H1 (cell line): ENCODE data around the gene ECD. TPM values are rescaled to one million over a fixed set of nuclear protein-coding genes. Genes with fewer than 3 reads are reported as not detected.

ENCODE experiments used
- CTCF ChIA-PET: fragments of 300-600 bp; sonication (Branson Sonifier 250); formaldehyde crosslinking; loops from one replicate; lab custom pipeline; 2021; ENCODE audit not compliant: partially characterized antibody; lab: Charles Lee
- POLR2A ChIA-PET: fragments of 300-600 bp; sonication (Branson Sonifier 250); formaldehyde crosslinking; loops from one replicate; lab custom pipeline; 2021; ENCODE audit warnings: inconsistent platforms; ENCODE audit not compliant: partially characterized antibody; lab: Charles Lee
- DNase-seq, 2 experiments: peaks; one replicate each; pipeline versions ENCODE4 v3.0.0 to v3.0.0-alpha.2; 2010 to 2022; ENCODE audit warnings: low spot score in 2 of 2, low read depth in 1 of 2, mixed read lengths in 1 of 2
- FAIRE-seq: peaks from 2 replicates; lab custom pipeline; 2011; peaks lifted over from hg19 to GRCh38; lab: Jason Lieb, UNC
- H2AFZ ChIP-seq: 2 replicates; pipeline ENCODE4 v1.8.1; 2012; ENCODE audit warnings: low read length, inconsistent platforms
- H2AK5ac ChIP-seq: 2 replicates; pipeline ENCODE4 v1.6.1; 2013; ENCODE audit warnings: low read depth, low read length
- H2BK120ac ChIP-seq: replicated peaks from 2 replicates; pipeline ENCODE3; 2013; ENCODE audit warnings: low read depth, low read length, inconsistent platforms
- H2BK12ac ChIP-seq: 2 replicates; pipeline ENCODE4 v1.6.1; 2013; ENCODE audit warnings: low read depth, low read length
- H2BK15ac ChIP-seq: 2 replicates; pipeline ENCODE4 v1.6.1; 2013; ENCODE audit warnings: low read length
- H2BK20ac ChIP-seq: 2 replicates; pipeline ENCODE4 v1.6.1; 2013; ENCODE audit warnings: low read length
- H2BK5ac ChIP-seq: 2 replicates; pipeline ENCODE4 v1.6.1; 2013; ENCODE audit warnings: low read depth, low read length
- H3K14ac ChIP-seq: 2 replicates; pipeline ENCODE4 v1.6.1; 2013; ENCODE audit warnings: inconsistent platforms; ENCODE audit not compliant: insufficient read length
- H3K18ac ChIP-seq: 2 replicates; pipeline ENCODE4 v1.6.1; 2013; ENCODE audit warnings: low read length; ENCODE audit errors: extremely low read depth
- H3K23ac ChIP-seq: 2 replicates; pipeline ENCODE4 v1.6.1; 2013; ENCODE audit warnings: inconsistent platforms; ENCODE audit not compliant: insufficient read length
- H3K23me2 ChIP-seq: 2 replicates; pipeline ENCODE4 v1.6.1; 2013; ENCODE audit warnings: low read depth, low read length
- H3K27ac ChIP-seq: 2 replicates; pipeline ENCODE4 v1.6.1; 2011; ENCODE audit warnings: low read depth, low read length, inconsistent platforms
- H3K27me3 ChIP-seq, 4 experiments: replicated peaks in 1 of 4; 1 replicate in 1 of 4; 2 replicates in 3 of 4; pipeline versions ENCODE4 v1.6.1 to v1.8.1; 2011 to 2013; ENCODE audit warnings: low read length in 3 of 4, mild to moderate bottlenecking in 3 of 4, inconsistent platforms in 2 of 4, mixed read lengths in 2 of 4, moderate library complexity in 1 of 4; ENCODE audit not compliant: control insufficient read depth in 3 of 4, insufficient read depth in 3 of 4; ENCODE audit errors: extremely low read depth in 1 of 4
- H3K36me3 ChIP-seq, 4 experiments: 2 replicates each; pipeline versions ENCODE4 v1.6.1 to v1.8.1; 2011 to 2013; ENCODE audit warnings: mild to moderate bottlenecking in 4 of 4, low read length in 3 of 4, moderate library complexity in 2 of 4, control low read depth in 1 of 4, inconsistent platforms in 1 of 4; ENCODE audit not compliant: insufficient read depth in 4 of 4, control insufficient read depth in 2 of 4
- H3K4ac ChIP-seq: replicated peaks from 2 replicates; pipeline ENCODE3; 2013; ENCODE audit warnings: low read length, low read depth, mixed read lengths, inconsistent platforms; ENCODE audit not compliant: insufficient read length
- H3K4me1 ChIP-seq, 4 experiments: replicated peaks in 1 of 4; 1 replicate in 1 of 4; 2 replicates in 3 of 4; pipeline versions ENCODE4 v1.6.1 to v1.8.1; 2011 to 2013; ENCODE audit warnings: low read length in 3 of 4, inconsistent platforms in 2 of 4, mixed read lengths in 1 of 4; ENCODE audit not compliant: insufficient read depth in 4 of 4, control insufficient read depth in 3 of 4
- H3K4me2 ChIP-seq, 2 experiments: 2 replicates each; pipeline versions ENCODE4 v1.6.1 to v1.8.1; 2011 to 2013; ENCODE audit warnings: low read depth in 2 of 2, low read length in 2 of 2, control low read depth in 1 of 2, inconsistent platforms in 1 of 2, mild to moderate bottlenecking in 1 of 2; ENCODE audit not compliant: insufficient read depth in 1 of 2
- H3K4me3 ChIP-seq, 4 experiments: fragments of 200-600, 300-600 bp in 1 of 4; sonication (generic), shearing (Covaris generic), sonication (Bioruptor Twin) in 1 of 4; 2 replicates each; pipeline versions ENCODE4 v1.5.1 to v1.8.1; 2011 to 2016; ENCODE audit warnings: low read length in 4 of 4, low read depth in 3 of 4, control low read depth in 2 of 4, inconsistent platforms in 2 of 4, mild to moderate bottlenecking in 2 of 4, mixed read lengths in 1 of 4, moderate library complexity in 1 of 4; ENCODE audit not compliant: insufficient read depth in 2 of 4; ENCODE audit errors: extremely low read depth in 1 of 4
- H3K56ac ChIP-seq: replicated peaks from 2 replicates; pipeline ENCODE3; 2013; ENCODE audit warnings: low read depth, mild to moderate bottlenecking, mixed read lengths, low read length, inconsistent platforms; ENCODE audit not compliant: insufficient read length
- H3K79me1 ChIP-seq: 2 replicates; pipeline ENCODE4 v1.6.1; 2013; ENCODE audit warnings: low read depth, low read length, control low read depth
- H3K79me2 ChIP-seq, 2 experiments: 2 replicates each; pipeline versions ENCODE4 v1.6.1 to v1.8.1; 2012 to 2013; ENCODE audit warnings: low read length in 2 of 2, mild to moderate bottlenecking in 2 of 2, inconsistent platforms in 1 of 2; ENCODE audit not compliant: insufficient read depth in 2 of 2, control insufficient read depth in 1 of 2
- H3K9ac ChIP-seq, 4 experiments: replicated peaks in 1 of 4; 1 replicate in 1 of 4; 2 replicates in 3 of 4; pipeline versions ENCODE4 v1.6.1 to v1.8.1; 2011 to 2013; ENCODE audit warnings: low read depth in 3 of 4, low read length in 3 of 4, control low read depth in 2 of 4, mild to moderate bottlenecking in 2 of 4, moderate library complexity in 2 of 4, inconsistent platforms in 1 of 4; ENCODE audit errors: extremely low read depth in 1 of 4
- H3K9me3 ChIP-seq, 2 experiments: 2 replicates each; pipeline versions ENCODE4 v1.6.1 to v1.8.1; 2012 to 2013; ENCODE audit warnings: mild to moderate bottlenecking in 2 of 2, moderate library complexity in 2 of 2, control low read depth in 1 of 2, inconsistent platforms in 1 of 2, low read depth in 1 of 2, low read length in 1 of 2, mixed read lengths in 1 of 2; ENCODE audit not compliant: insufficient read depth in 2 of 2
- H4K20me1 ChIP-seq, 2 experiments: replicated peaks in 1 of 2; 2 replicates each; pipeline versions ENCODE3 to v1.8.1; 2011 to 2013; ENCODE audit warnings: inconsistent platforms in 2 of 2, low read length in 2 of 2, mild to moderate bottlenecking in 1 of 2; ENCODE audit not compliant: insufficient read depth in 2 of 2, control insufficient read depth in 1 of 2
- H4K5ac ChIP-seq: 2 replicates; pipeline ENCODE4 v1.6.1; 2013; ENCODE audit warnings: low read length, low read depth, mixed read lengths, inconsistent platforms; ENCODE audit not compliant: insufficient read length
- H4K8ac ChIP-seq: 2 replicates; pipeline ENCODE4 v1.8.0; 2013; ENCODE audit warnings: mild to moderate bottlenecking, moderate library complexity, low read length, inconsistent platforms; ENCODE audit not compliant: insufficient read depth; ENCODE audit errors: extremely low read depth
- H4K91ac ChIP-seq: replicated peaks from 2 replicates; pipeline ENCODE3; 2013; ENCODE audit warnings: low read length, mixed read lengths, inconsistent platforms; ENCODE audit not compliant: insufficient read length
- CHD2 ChIP-seq: IDR thresholded peaks from 2 replicates; pipeline ENCODE4 v1.6.1; 2012; ENCODE audit warnings: low read length, improper control_type of control experiment
- NANOG ChIP-seq: IDR thresholded peaks from 2 replicates; pipeline ENCODE4 v1.6.1; 2011; ENCODE audit warnings: low read length, low read depth, mild to moderate bottlenecking, inconsistent platforms; ENCODE audit not compliant: insufficient read depth, poor library complexity, severe bottlenecking
- PHF8 ChIP-seq: fragments of 200-600 bp; sonication (generic); conservative IDR thresholded peaks from 2 replicates; pipeline ENCODE4 v1.7.1; 2012; ENCODE audit warnings: low read depth, mild to moderate bottlenecking, inconsistent platforms, low read length, moderate library complexity
- POLR2A ChIP-seq, 2 experiments: IDR thresholded peaks; 1 replicate in 1 of 2; 2 replicates in 1 of 2; pipeline ENCODE4 v1.6.1; 2011; ENCODE audit warnings: low read depth in 2 of 2, low read length in 2 of 2, mild to moderate bottlenecking in 2 of 2; ENCODE audit errors: control extremely low read depth in 1 of 2
- POLR2AphosphoS5 ChIP-seq: IDR thresholded peaks from 2 replicates; pipeline ENCODE4 v1.6.1; 2011; ENCODE audit warnings: low read depth, low read length
- RBBP5 ChIP-seq: IDR thresholded peaks from 2 replicates; pipeline ENCODE4 v1.7.1; 2012; ENCODE audit warnings: low read depth, mild to moderate bottlenecking, inconsistent platforms, low read length, moderate library complexity, borderline replicate concordance
- SIRT6 ChIP-seq: IDR thresholded peaks from one replicate; pipeline ENCODE4 v1.7.1; 2012; ENCODE audit warnings: low read length, inconsistent platforms
- SP1 ChIP-seq: IDR thresholded peaks from 2 replicates; pipeline ENCODE4 v1.6.1; 2011; ENCODE audit warnings: low read depth, low read length
- SRF ChIP-seq: IDR thresholded peaks from 2 replicates; pipeline ENCODE4 v1.6.1; 2011; ENCODE audit warnings: mild to moderate bottlenecking, low read depth, low read length, moderate library complexity
- YY1 ChIP-seq: IDR thresholded peaks from 2 replicates; pipeline ENCODE4 v1.6.1; 2011; ENCODE audit warnings: low read depth, mild to moderate bottlenecking, low read length
- WGBS, 2 experiments: shearing (Covaris generic) in 1 of 2; methylation state at CpG; one replicate each; pipeline versions ENCODE4 v1.1.6 to v1.1.7; 2013 to 2015; ENCODE audit warnings: low lambda C conversion rate in 2 of 2, mixed read lengths in 2 of 2, inconsistent platforms in 1 of 2, low coverage in 1 of 2, missing lambda C conversion rate in 1 of 2; ENCODE audit not compliant: insufficient replicate concordance in 2 of 2, insufficient coverage in 1 of 2, insufficient read length in 1 of 2; ENCODE audit errors: extremely low coverage in 1 of 2, missing lambda C conversion rate in 1 of 2; 5-methylcytosine and 5-hydroxymethylcytosine counted together
- polyA plus RNA-seq, 7 experiments: library from polyadenylated mRNA; depleted of rRNA in 3 of 7; stranded (reverse) in 5 of 7; unstranded in 2 of 7; fragments of >200 nt in 5 of 7; fragments of 200-250 nt in 2 of 7; gene quantifications; 1 replicate in 5 of 7; 2 replicates in 1 of 7; 4 replicates in 1 of 7; pipeline versions ENCODE4 v1.2.1 to v1.2.3, GENCODE V29; 2011 to 2013; ENCODE audit warnings: missing spikeins in 2 of 7, mixed read lengths in 2 of 7
- total RNA-seq: library from RNA; stranded (reverse); fragmentation: NEBNext Ultra II Directional; extraction: Animal tissue kit (Norgen Biotek cat#: 25700); gene quantifications from 2 replicates; pipeline ENCODE4 v1.2.1, GENCODE V29; 2021
- TF ChIP-seq, protein P1 (sequence below): IDR thresholded peaks from 2 replicates; pipeline ENCODE4 v1.6.1; 2012; ENCODE audit warnings: inconsistent platforms
- TF ChIP-seq, protein P2 (sequence below): IDR thresholded peaks from 2 replicates; pipeline ENCODE4 v1.6.1; 2011; ENCODE audit warnings: low read length, improper control_type of control experiment

The ECD gene
- total and polyA plus RNA-seq, 2 of the 8 experiments (the other 6 are each of a cell fraction or from before 2014, with no cell fraction given): 27.1 to 38.0 TPM

DNA sequence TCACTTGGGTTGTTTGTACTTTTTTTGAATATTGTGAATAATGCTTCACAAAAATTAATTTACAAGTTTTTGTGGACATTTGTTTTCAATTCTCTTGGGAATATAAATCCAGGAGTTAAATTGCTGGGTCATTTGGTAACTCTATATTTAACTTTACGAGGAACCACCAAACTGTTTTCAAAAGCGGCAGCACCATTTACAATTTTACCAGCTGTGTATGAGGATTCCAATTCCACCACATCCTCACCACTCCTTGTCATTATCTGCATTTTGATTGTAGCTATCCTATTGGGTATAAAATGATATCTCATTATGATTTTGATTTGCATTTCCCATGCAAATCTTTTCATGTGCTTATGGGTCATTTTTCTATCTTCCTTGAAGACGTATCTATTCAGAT, 61.5 kb downstream of the ECD start:
- WGBS, 2 experiments: 93% methylated on average over 3 of the region's 3 CpGs; no CpG with 5 or more reads in 1 of the 2 experiments
- no peak for FAIRE-seq
- no peak for TF ChIP-seq NANOG
- no peak for TF ChIP-seq CHD2
- no peak for TF ChIP-seq YY1
- no peak for TF ChIP-seq POLR2AphosphoS5
- TF ChIP-seq SIRT6: no peak
- TF ChIP-seq SP1: no peak
- no peak for TF ChIP-seq PHF8
- TF ChIP-seq POLR2A (IDR thresholded peaks at IDR 0.05; ENCODE audit: control extremely low read depth in 1 of 2, low read depth in 2 of 2, low read length in 2 of 2): no peak
- TF ChIP-seq, protein P1, sequence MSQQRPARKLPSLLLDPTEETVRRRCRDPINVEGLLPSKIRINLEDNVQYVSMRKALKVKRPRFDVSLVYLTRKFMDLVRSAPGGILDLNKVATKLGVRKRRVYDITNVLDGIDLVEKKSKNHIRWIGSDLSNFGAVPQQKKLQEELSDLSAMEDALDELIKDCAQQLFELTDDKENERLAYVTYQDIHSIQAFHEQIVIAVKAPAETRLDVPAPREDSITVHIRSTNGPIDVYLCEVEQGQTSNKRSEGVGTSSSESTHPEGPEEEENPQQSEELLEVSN: no peak
- no peak for TF ChIP-seq RBBP5
- TF ChIP-seq, protein P2, sequence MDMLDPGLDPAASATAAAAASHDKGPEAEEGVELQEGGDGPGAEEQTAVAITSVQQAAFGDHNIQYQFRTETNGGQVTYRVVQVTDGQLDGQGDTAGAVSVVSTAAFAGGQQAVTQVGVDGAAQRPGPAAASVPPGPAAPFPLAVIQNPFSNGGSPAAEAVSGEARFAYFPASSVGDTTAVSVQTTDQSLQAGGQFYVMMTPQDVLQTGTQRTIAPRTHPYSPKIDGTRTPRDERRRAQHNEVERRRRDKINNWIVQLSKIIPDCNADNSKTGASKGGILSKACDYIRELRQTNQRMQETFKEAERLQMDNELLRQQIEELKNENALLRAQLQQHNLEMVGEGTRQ: no peak
- no peak for TF ChIP-seq SRF
- TF ChIP-seq, all 59 proteins: peak for 0
- Histone ChIP-seq H2BK5ac (no peak overlapping the region), H2AFZ (no peak overlapping the region), H3K4ac (no peak overlapping the region), H4K20me1 (no peaks in the 10 kb centered on the region), H4K91ac (no peak overlapping the region), H4K5ac (no peak overlapping the region), H3K36me3 (no peaks in the 10 kb centered on the region), H3K23ac (no peak overlapping the region), H3K4me1 (peaks cover 0 to 2% (median 0%) of the 10 kb centered on the region in 4 experiments; a peak in 1 of 7 replicates), H3K23me2 (peaks cover 2% of the 10 kb centered on the region; the same call in 1 of the 2 replicates), H2AK5ac (no peak overlapping the region), H3K4me2 (no peak overlapping the region), H2BK20ac (no peak overlapping the region), H3K18ac (no peak overlapping the region), H3K56ac (no peak overlapping the region), H2BK120ac (no peak overlapping the region), H3K14ac (no peak overlapping the region), H4K8ac (no peak overlapping the region), H3K4me3 (no peak overlapping the region), H3K9ac (no peak overlapping the region), H3K9me3 (0 out of 4 replicates have a peak, but pooled peaks cover 0 to 4% of the 10 kb centered on the region in 2 experiments), H3K79me2 (no peaks in the 10 kb centered on the region), H2BK12ac (no peak overlapping the region), H2BK15ac (no peak overlapping the region), H3K79me1 (no peaks in the 10 kb centered on the region), H3K27ac (no peak overlapping the region), H3K27me3 (no peaks in the 10 kb centered on the region)
- POLR2A ChIA-PET: interaction anchor here (8.5 kb wide), 1 partner anchor 8 kb away, joined by 82 read pairs; the partner anchor contains the start of gene P4HA1
- CTCF ChIA-PET: no interaction called here
- no peak for DNase-seq
